HuH-7.5 (cell line): ENCODE measurements around the gene NEURL2.
A peak's percentile ranks its signal among the peaks of the same experiment; 100 is the strongest.

Source experiments
- DNase-seq: peaks from one replicate; pipeline ENCODE4 v3.0.0; 2011; ENCODE audit warnings: low spot score

NEURL2 gene

GRCh38 chr20:45872626-45873025, 18.4 kb downstream of the NEURL2 start:
- no peak for DNase-seq

- no peak for DNase-seq
These were observed 23.2 kb downstream of the NEURL2 start for GRCh38 chr20:45867819-45868176.

GRCh38 chr20:45867136-45867818, 23.7 kb downstream of the NEURL2 start:
- DNase-seq, result no peak

- DNase-seq, result no peak
These were observed 24.6 kb downstream of the NEURL2 start for GRCh38 chr20:45866454-45866853.

- DNase-seq, result no peak
These were observed 27.2 kb downstream of the NEURL2 start for GRCh38 chr20:45863543-45864470.

- no peak for DNase-seq
These were observed 29.6 kb downstream of the NEURL2 start for GRCh38 chr20:45861221-45862075.

GRCh38 chr20:45860560-45861220, 30.3 kb downstream of the NEURL2 start:
- no peak for DNase-seq

- DNase-seq, result no peak
These were observed 31.1 kb downstream of the NEURL2 start for GRCh38 chr20:45859916-45860315.

- DNase-seq, result peak; percentile 55
These were observed 33.2 kb downstream of the NEURL2 start for GRCh38 chr20:45857882-45858216.

- peak; percentile 99 for DNase-seq
These were observed 33.7 kb downstream of the NEURL2 start, which contains the start of the genes ACOT8 and ZSWIM3 for GRCh38 chr20:45857114-45857881. TSS of gene ACOT8 (minus strand) at chr20:45857392. CDS start at chr20:45857315, 77 bp downstream. TSS of gene ZSWIM3 (plus strand) at chr20:45857614. CDS start at chr20:45857826, 212 bp downstream.

GRCh38 chr20:45853484-45853883, 37.5 kb downstream of the NEURL2 start:
- DNase-seq, result no peak

GRCh38 chr20:45852326-45852725, 38.7 kb downstream of the NEURL2 start:
- DNase-seq, result no peak

- no peak for DNase-seq
These were observed 39.5 kb downstream of the NEURL2 start for GRCh38 chr20:45851501-45851900.

- no peak for DNase-seq
These were observed 40.1 kb downstream of the NEURL2 start for GRCh38 chr20:45850926-45851325.

GRCh38 chr20:45850238-45850637, 40.8 kb downstream of the NEURL2 start:
- no peak for DNase-seq

- DNase-seq, result no peak
These were observed 41.9 kb downstream of the NEURL2 start for GRCh38 chr20:45848969-45849582.

GRCh38 chr20:45848421-45848820, 42.6 kb downstream of the NEURL2 start:
- no peak for DNase-seq

- no peak for DNase-seq
These were observed 45.6 kb downstream of the NEURL2 start for GRCh38 chr20:45845452-45845851.

GRCh38 chr20:45843506-45843905, 47.5 kb downstream of the NEURL2 start:
- DNase-seq, result no peak

GRCh38 chr20:45842169-45842812, 48.7 kb downstream of the NEURL2 start:
- no peak for DNase-seq
